Measurements from ENCODE around the gene CYP2C19.

CYP2C19 gene

GRCh38 chr10:94902570-94902969 lies 140.1 kb downstream of the CYP2C19 start:
- TF ChIP-seq ZC3H10 (CRISPR knock-in tag; IDR thresholded peaks at IDR 0.05) (no peak), TOX (CRISPR knock-in tag; IDR thresholded peaks at IDR 0.05; ENCODE audit: borderline replicate concordance) (no peak), ZNF8 (CRISPR knock-in tag; IDR thresholded peaks at IDR 0.05) (no peak), OSR1 (CRISPR knock-in tag; IDR thresholded peaks at IDR 0.05) (no peak), ZNF565 (CRISPR knock-in tag; conservative IDR thresholded peaks at IDR 0.05; ENCODE audit: low read depth) (no peak), CSDC2 (CRISPR knock-in tag; IDR thresholded peaks at IDR 0.05) (no peak), GLIS3 (CRISPR knock-in tag; IDR thresholded peaks at IDR 0.05) (no peak), ISL1 (CRISPR knock-in tag; IDR thresholded peaks at IDR 0.05) (no peak)
- TF ChIP-seq, protein P1, sequence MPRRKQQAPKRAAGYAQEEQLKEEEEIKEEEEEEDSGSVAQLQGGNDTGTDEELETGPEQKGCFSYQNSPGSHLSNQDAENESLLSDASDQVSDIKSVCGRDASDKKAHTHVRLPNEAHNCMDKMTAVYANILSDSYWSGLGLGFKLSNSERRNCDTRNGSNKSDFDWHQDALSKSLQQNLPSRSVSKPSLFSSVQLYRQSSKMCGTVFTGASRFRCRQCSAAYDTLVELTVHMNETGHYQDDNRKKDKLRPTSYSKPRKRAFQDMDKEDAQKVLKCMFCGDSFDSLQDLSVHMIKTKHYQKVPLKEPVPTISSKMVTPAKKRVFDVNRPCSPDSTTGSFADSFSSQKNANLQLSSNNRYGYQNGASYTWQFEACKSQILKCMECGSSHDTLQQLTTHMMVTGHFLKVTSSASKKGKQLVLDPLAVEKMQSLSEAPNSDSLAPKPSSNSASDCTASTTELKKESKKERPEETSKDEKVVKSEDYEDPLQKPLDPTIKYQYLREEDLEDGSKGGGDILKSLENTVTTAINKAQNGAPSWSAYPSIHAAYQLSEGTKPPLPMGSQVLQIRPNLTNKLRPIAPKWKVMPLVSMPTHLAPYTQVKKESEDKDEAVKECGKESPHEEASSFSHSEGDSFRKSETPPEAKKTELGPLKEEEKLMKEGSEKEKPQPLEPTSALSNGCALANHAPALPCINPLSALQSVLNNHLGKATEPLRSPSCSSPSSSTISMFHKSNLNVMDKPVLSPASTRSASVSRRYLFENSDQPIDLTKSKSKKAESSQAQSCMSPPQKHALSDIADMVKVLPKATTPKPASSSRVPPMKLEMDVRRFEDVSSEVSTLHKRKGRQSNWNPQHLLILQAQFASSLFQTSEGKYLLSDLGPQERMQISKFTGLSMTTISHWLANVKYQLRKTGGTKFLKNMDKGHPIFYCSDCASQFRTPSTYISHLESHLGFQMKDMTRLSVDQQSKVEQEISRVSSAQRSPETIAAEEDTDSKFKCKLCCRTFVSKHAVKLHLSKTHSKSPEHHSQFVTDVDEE (CRISPR knock-in tag; IDR thresholded peaks at IDR 0.05): no peak
- TF ChIP-seq, protein P2, sequence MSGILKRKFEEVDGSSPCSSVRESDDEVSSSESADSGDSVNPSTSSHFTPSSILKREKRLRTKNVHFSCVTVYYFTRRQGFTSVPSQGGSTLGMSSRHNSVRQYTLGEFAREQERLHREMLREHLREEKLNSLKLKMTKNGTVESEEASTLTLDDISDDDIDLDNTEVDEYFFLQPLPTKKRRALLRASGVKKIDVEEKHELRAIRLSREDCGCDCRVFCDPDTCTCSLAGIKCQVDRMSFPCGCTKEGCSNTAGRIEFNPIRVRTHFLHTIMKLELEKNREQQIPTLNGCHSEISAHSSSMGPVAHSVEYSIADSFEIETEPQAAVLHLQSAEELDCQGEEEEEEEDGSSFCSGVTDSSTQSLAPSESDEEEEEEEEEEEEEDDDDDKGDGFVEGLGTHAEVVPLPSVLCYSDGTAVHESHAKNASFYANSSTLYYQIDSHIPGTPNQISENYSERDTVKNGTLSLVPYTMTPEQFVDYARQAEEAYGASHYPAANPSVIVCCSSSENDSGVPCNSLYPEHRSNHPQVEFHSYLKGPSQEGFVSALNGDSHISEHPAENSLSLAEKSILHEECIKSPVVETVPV (CRISPR knock-in tag; IDR thresholded peaks at IDR 0.05): no peak
- no peak for ATAC-seq

Data from SK-N-SH treated with all-trans-retinoic acid at 6 μM for 48 hours (cell line).